WTC11 (cell line): ENCODE results near the gene SP110. TPM values are rescaled to one million over a fixed set of nuclear protein-coding genes. Genes with fewer than 3 reads are reported as not detected.

Source experiments
- ATAC-seq: fragments of 200-7000 bp; cut with Tn5 transposase; 2 replicates; pipeline ENCODE4 v1.10.0; 2021; ENCODE audit warnings: mild to moderate bottlenecking, moderate library complexity
- CTCF ChIA-PET: fragments of 300-600 bp; sonication (Branson Sonifier 250); formaldehyde crosslinking; loops from one replicate; lab custom pipeline; 2021; ENCODE audit warnings: antibody characterized with exemption; lab: Charles Lee
- POLR2A ChIA-PET: fragments of 350-600 bp; sonication (Branson Sonifier 250); formaldehyde crosslinking; loops from one replicate; lab custom pipeline; 2021; ENCODE audit warnings: antibody characterized with exemption; lab: Charles Lee
- DNase-seq: peaks from one replicate; pipeline ENCODE4 v3.0.0; 2021; ENCODE audit warnings: low spot score
- H3K27ac Mint-ChIP-seq: 2 replicates; pipeline ENCODE4 v1.8.0; 2021; ENCODE audit warnings: mixed read lengths
- H3K27me3 Mint-ChIP-seq: 2 replicates; pipeline ENCODE4 v1.8.0; 2021; ENCODE audit warnings: low read depth, mild to moderate bottlenecking, moderate library complexity, mixed read lengths
- H3K36me3 Mint-ChIP-seq: 2 replicates; pipeline ENCODE4 v1.8.0; 2021; ENCODE audit warnings: mixed read lengths
- H3K4me1 Mint-ChIP-seq: 2 replicates; pipeline ENCODE4 v1.8.0; 2022; ENCODE audit warnings: mixed read lengths
- H3K4me3 Mint-ChIP-seq: 2 replicates; pipeline ENCODE4 v1.8.0; 2021; ENCODE audit warnings: mild to moderate bottlenecking, moderate library complexity, mixed read lengths
- H3K9me3 Mint-ChIP-seq: 2 replicates; pipeline ENCODE4 v1.8.0; 2021; ENCODE audit warnings: mixed read lengths
- AR ChIP-seq: fragments of 250-450 bp; sonication (Bioruptor Pico); IDR thresholded peaks from 2 replicates; pipeline ENCODE4 v1.9.0; 2021; ENCODE audit warnings: mild to moderate bottlenecking
- ATF1 ChIP-seq: sonication (generic); formaldehyde crosslinking; IDR thresholded peaks from 2 replicates; pipeline ENCODE4 v1.8.1; 2023; ENCODE audit warnings: mild to moderate bottlenecking, moderate library complexity, missing genetic modification reagents
- CTCF ChIP-seq: fragments of 200-600 bp; IDR thresholded peaks from 2 replicates; pipeline ENCODE4 v1.8.0; 2022; ENCODE audit warnings: antibody characterized with exemption
- E2F1 ChIP-seq: sonication (generic); formaldehyde crosslinking; IDR thresholded peaks from 2 replicates; pipeline ENCODE4 v1.8.0; 2022; ENCODE audit warnings: mild to moderate bottlenecking, missing genetic modification reagents
- E2F4 ChIP-seq: sonication (generic); formaldehyde crosslinking; IDR thresholded peaks from 2 replicates; pipeline ENCODE4 v1.8.1; 2022; ENCODE audit warnings: low read depth, mild to moderate bottlenecking, moderate library complexity, missing genetic modification reagents, borderline replicate concordance
- ETV6 ChIP-seq: sonication (generic); formaldehyde crosslinking; IDR thresholded peaks from 2 replicates; pipeline ENCODE4 v1.8.1; 2022; ENCODE audit warnings: mild to moderate bottlenecking, missing genetic modification reagents
- FOXP1 ChIP-seq: sonication (generic); formaldehyde crosslinking; IDR thresholded peaks from 2 replicates; pipeline ENCODE4 v1.8.0; 2022; ENCODE audit warnings: missing genetic modification reagents, mild to moderate bottlenecking, moderate library complexity, borderline replicate concordance
- GABPB1 ChIP-seq: sonication (generic); formaldehyde crosslinking; IDR thresholded peaks from 2 replicates; pipeline ENCODE4 v1.8.1; 2023; ENCODE audit warnings: mild to moderate bottlenecking, missing genetic modification reagents
- NFATC4 ChIP-seq: fragments of 250-450 bp; sonication (Bioruptor Pico); IDR thresholded peaks from 2 replicates; pipeline ENCODE4 v1.9.0; 2021; ENCODE audit warnings: mild to moderate bottlenecking
- SP1 ChIP-seq: sonication (generic); formaldehyde crosslinking; conservative IDR thresholded peaks from 2 replicates; pipeline ENCODE4 v1.8.1; 2022; ENCODE audit warnings: missing genetic modification reagents
- TEAD1 ChIP-seq: sonication (generic); formaldehyde crosslinking; IDR thresholded peaks from 2 replicates; pipeline ENCODE4 v1.8.0; 2022; ENCODE audit warnings: mild to moderate bottlenecking, missing genetic modification reagents
- ZNF317 ChIP-seq: sonication (generic); formaldehyde crosslinking; IDR thresholded peaks from 2 replicates; pipeline ENCODE4 v1.8.1; 2023; ENCODE audit warnings: low read depth, mild to moderate bottlenecking, moderate library complexity, missing genetic modification reagents, borderline replicate concordance
- ZNF423 ChIP-seq: fragments of 250-450 bp; sonication (Bioruptor Pico); IDR thresholded peaks from 2 replicates; pipeline ENCODE4 v2.1.2; 2022; ENCODE audit warnings: mild to moderate bottlenecking, moderate library complexity
- ZNF425 ChIP-seq: fragments of 250-450 bp; sonication (Bioruptor Pico); conservative IDR thresholded peaks from 2 replicates; pipeline ENCODE4 v1.9.0; 2021; ENCODE audit warnings: mild to moderate bottlenecking
- ZNF532 ChIP-seq: fragments of 250-450 bp; sonication (Bioruptor Pico); IDR thresholded peaks from 2 replicates; pipeline ENCODE4 v1.9.0; 2021; ENCODE audit warnings: mild to moderate bottlenecking, borderline replicate concordance
- total RNA-seq: library from RNA; stranded (reverse); gene quantifications from 3 replicates; pipeline ENCODE4 v1.2.3, GENCODE V29; 2021

Gene SP110
- total RNA-seq, 1 experiment from 2014 or later: 5.7 TPM

- peaks cover 12% of the 10 kb centered on the region for H3K9me3 Mint-ChIP-seq
- no peak overlapping the region for H3K4me3 Mint-ChIP-seq
- POLR2A ChIA-PET: no interaction called here
- TF ChIP-seq ZNF423 (CRISPR knock-in tag) (0 out of 2 replicates have a peak, but pooled peaks have one; percentile 16), TEAD1 (CRISPR knock-in tag) (no peak), CTCF (no peak), FOXP1 (no peak), E2F4 (no peak)
- DNase-seq: no peak
- H3K27ac Mint-ChIP-seq: no peak overlapping the region
- H3K36me3 Mint-ChIP-seq: peaks cover 12% of the 10 kb centered on the region
- H3K27me3 Mint-ChIP-seq: peaks cover 3% of the 10 kb centered on the region
- peak; percentile 71 for ATAC-seq
- CTCF ChIA-PET: interaction anchor here (1.0 kb wide), 2 partner anchors 20 to 112 kb away, joined by 3 to 6 read pairs; no protein-coding TSS in a partner anchor
- peaks cover 26% of the 10 kb centered on the region for H3K4me1 Mint-ChIP-seq
Observed at GRCh38 chr2:230179907-230180306, 39.9 kb downstream of the SP110 start.

- peaks cover 28% of the 10 kb centered on the region for H3K4me1 Mint-ChIP-seq
- peaks cover 12% of the 10 kb centered on the region for H3K36me3 Mint-ChIP-seq
- no peak overlapping the region for H3K4me3 Mint-ChIP-seq
- DNase-seq (no peak), ATAC-seq (no peak)
- CTCF ChIA-PET: interaction anchor here (1.8 kb wide), 1 partner anchor 19 kb away, joined by 5 read pairs; no protein-coding TSS in a partner anchor
- TF ChIP-seq NFATC4 (CRISPR knock-in tag) (no peak), E2F1 (CRISPR knock-in tag) (no peak), ETV6 (CRISPR knock-in tag) (no peak), ATF1 (CRISPR knock-in tag) (no peak), AR (CRISPR knock-in tag) (no peak), ZNF425 (CRISPR knock-in tag) (no peak), SP1 (no peak), TEAD1 (CRISPR knock-in tag) (no peak), ZNF532 (no peak), GABPB1 (CRISPR knock-in tag) (no peak), ZNF317 (CRISPR knock-in tag) (no peak)
- H3K27me3 Mint-ChIP-seq: peaks cover 3% of the 10 kb centered on the region
- POLR2A ChIA-PET: no interaction called here
- H3K27ac Mint-ChIP-seq: no peak overlapping the region
- peaks cover 12% of the 10 kb centered on the region for H3K9me3 Mint-ChIP-seq
Observed at GRCh38 chr2:230178546-230179485, 41.0 kb downstream of the SP110 start.
